ENCODE measurements around the gene NIBAN1.

- TF ChIP-seq POLR2A (IDR thresholded peaks at IDR 0.05) (no peak), POLR2AphosphoS5 (IDR thresholded peaks at IDR 0.05) (no peak)
These were observed 29.3 kb downstream of the NIBAN1 start for GRCh38 chr1:184945029-184945428.

All from suprapubic skin (tissue), 4 donors.